Panc1 (cell line): ENCODE measurements around the gene PJA1. TPM values are rescaled to one million over a fixed set of nuclear protein-coding genes. Genes with fewer than 3 reads are reported as not detected.

Source experiments
- ATAC-seq: fragments of 200-7000 bp; cut with Tn5 transposase; 2 replicates; pipeline ENCODE4 v1.9.1; 2020; ENCODE audit warnings: mild to moderate bottlenecking, moderate library complexity
- BruUV-seq: library from RNA; stranded (reverse); fragments of 400-500 nt; replicated peaks from 2 replicates; lab custom pipeline; 2021; lab: Mats Ljungman, UMichigan
- CTCF ChIA-PET: fragments of 300-600 bp; sonication (Branson Sonifier 250); formaldehyde crosslinking; loops from one replicate; lab custom pipeline; 2022; ENCODE audit warnings: antibody characterized with exemption; lab: Charles Lee
- POLR2A ChIA-PET: fragments of 300-600 bp; sonication (Branson Sonifier 250); formaldehyde crosslinking; loops from one replicate; lab custom pipeline; 2022; ENCODE audit warnings: antibody characterized with exemption; lab: Charles Lee
- DNase-seq: peaks from one replicate; pipeline ENCODE4 v3.0.0-alpha.2; 2010; ENCODE audit warnings: low read depth, low spot score
- H3K27ac ChIP-seq: 2 replicates; pipeline ENCODE4 v1.5.1; 2011; ENCODE audit warnings: mild to moderate bottlenecking, low read length, inconsistent platforms
- H3K27me3 ChIP-seq: fragments of 200-500 bp; sonication (Bioruptor generic); 2 replicates; pipeline ENCODE4 v1.6.0; 2014; ENCODE audit warnings: low read length, inconsistent platforms; ENCODE audit not compliant: control insufficient read depth, insufficient read depth
- H3K36me3 ChIP-seq: fragments of 200-500 bp; sonication (Bioruptor generic); 2 replicates; pipeline ENCODE4 v1.5.1; 2014; ENCODE audit warnings: inconsistent platforms, mild to moderate bottlenecking, low read length, moderate library complexity; ENCODE audit not compliant: control insufficient read depth, insufficient read depth
- H3K4me1 ChIP-seq: 2 replicates; pipeline ENCODE4 v1.5.1; 2011; ENCODE audit warnings: inconsistent platforms, mild to moderate bottlenecking, low read length, moderate library complexity; ENCODE audit not compliant: control insufficient read depth, insufficient read depth
- H3K4me3 ChIP-seq, 2 experiments: 2 replicates each; pipeline ENCODE4 v1.5.1; 2011 to 2012; ENCODE audit warnings: low read depth in 2 of 2, low read length in 2 of 2, mild to moderate bottlenecking in 2 of 2, inconsistent platforms in 1 of 2, moderate library complexity in 1 of 2
- H3K9me3 ChIP-seq: fragments of 200-500 bp; sonication (Bioruptor generic); 2 replicates; pipeline ENCODE4 v1.5.1; 2014; ENCODE audit warnings: low read depth, mild to moderate bottlenecking, inconsistent platforms, low read length, moderate library complexity; ENCODE audit not compliant: control insufficient read depth, insufficient read depth
- CTCF ChIP-seq: fragments of 450-650 bp; IDR thresholded peaks from 2 replicates; pipeline ENCODE4 v1.5.1; 2017; ENCODE audit warnings: mild to moderate bottlenecking
- POLR2AphosphoS5 ChIP-seq: IDR thresholded peaks from 2 replicates; pipeline ENCODE4 v1.6.1; 2012; ENCODE audit warnings: mild to moderate bottlenecking, low read depth, low read length, moderate library complexity
- REST ChIP-seq, 2 experiments: IDR thresholded peaks; 2 replicates each; pipeline ENCODE4 v1.6.1; 2011 to 2012; ENCODE audit warnings: low read depth in 2 of 2, control low read depth in 1 of 2, low read length in 1 of 2, mild to moderate bottlenecking in 1 of 2, moderate library complexity in 1 of 2; ENCODE audit not compliant: insufficient read depth in 1 of 2
- SIN3A ChIP-seq: IDR thresholded peaks from 2 replicates; pipeline ENCODE4 v1.6.1; 2012; ENCODE audit warnings: low read depth, mild to moderate bottlenecking, low read length, moderate library complexity, borderline replicate concordance; ENCODE audit not compliant: insufficient read depth
- TCF7L2 ChIP-seq: IDR thresholded peaks from 2 replicates; pipeline ENCODE4 v1.6.1; 2011; ENCODE audit warnings: mild to moderate bottlenecking, low read depth, low read length, inconsistent platforms
- in situ Hi-C: cut with HindIII; loops from 2 replicates; pipeline ENCODE4 v1.10.0; 2016; ENCODE audit warnings: low sequenced_read_pairs, low pct_unique_long_range_greater_than_20kb
- intact Hi-C: fragments of 100-400 bp; cut with micrococcal nuclease; formaldehyde crosslinking; loops from one replicate; pipeline ENCODE4 v1.10.0; 2022; ENCODE audit not compliant: unreplicated experiment
- total RNA-seq: library from RNA; stranded (reverse); gene quantifications from one replicate; pipeline ENCODE4 v1.2.1, GENCODE V29; 2021; ENCODE audit not compliant: unreplicated experiment

Gene PJA1
- total RNA-seq, 1 experiment from 2014 or later = 11.8 TPM

GRCh38 chrX:69177511-69178162, 12.4 kb upstream of the PJA1 start:
- ChIA-PET CTCF (no interaction called here), POLR2A (no interaction called here)
- no peaks in the 10 kb centered on the region for H3K4me1 ChIP-seq
- in situ Hi-C loops (no loop called here), intact Hi-C loops (no loop called here)
- no peak overlapping the region for H3K4me3 ChIP-seq
- no peaks in the 10 kb centered on the region for H3K9me3 ChIP-seq
- no TSS peak for BruUV-seq
- no peak for DNase-seq
- 0 out of 2 replicates have a peak, but pooled peaks have one; percentile 26 for ATAC-seq
- H3K27me3 ChIP-seq = no peaks in the 10 kb centered on the region
- TF ChIP-seq TCF7L2 (no peak), POLR2AphosphoS5 (no peak), REST (IDR thresholded peaks at IDR 0.05; ENCODE audit: insufficient read depth in 1 of 2, low read depth in 2 of 2, low read length in 1 of 2) (no peak), SIN3A (no peak), CTCF (no peak)
- no peak overlapping the region for H3K27ac ChIP-seq
- H3K36me3 ChIP-seq = no peaks in the 10 kb centered on the region

GRCh38 chrX:69176053-69176452, 10.8 kb upstream of the PJA1 start:
- no peak for ATAC-seq
- Histone ChIP-seq H3K27me3 (no peaks in the 10 kb centered on the region), H3K9me3 (no peaks in the 10 kb centered on the region), H3K4me3 (no peak overlapping the region), H3K27ac (no peak overlapping the region), H3K36me3 (no peaks in the 10 kb centered on the region), H3K4me1 (no peaks in the 10 kb centered on the region)
- ChIA-PET POLR2A (no interaction called here), CTCF (no interaction called here)
- BruUV-seq = no TSS peak
- no peak for DNase-seq
- TF ChIP-seq REST (IDR thresholded peaks at IDR 0.05; ENCODE audit: insufficient read depth in 1 of 2, low read depth in 2 of 2, low read length in 1 of 2) = no peak
- TF ChIP-seq SIN3A = no peak
- no peak for TF ChIP-seq POLR2AphosphoS5
- TF ChIP-seq CTCF = no peak
- no peak for TF ChIP-seq TCF7L2
- in situ Hi-C loops (no loop called here), intact Hi-C loops (no loop called here)
